Pancreas (tissue), 10 donors: ENCODE data around the gene PLAA. TPM values are rescaled to one million over a fixed set of nuclear protein-coding genes. Genes with fewer than 3 reads are reported as not detected.

Source experiments
- ATAC-seq, 4 donors: fragments of 200-7000 bp; cut with Tn5 transposase; one replicate each; pipeline versions ENCODE4 v1.8.0 to v1.9.1; 2020; ENCODE audit warnings: mild to moderate bottlenecking in 4 of 4, moderate library complexity in 4 of 4
- DNase-seq, 6 donors: peaks; one replicate each; pipeline ENCODE4 v3.0.0-alpha.2; 2020
- FAIRE-seq: peaks from 2 replicates; lab custom pipeline; 2012; peaks lifted over from hg19 to GRCh38; lab: Jason Lieb, UNC
- H3K27ac ChIP-seq, 4 donors: fragments of 200-600 bp; sonication (generic); 1 replicate in 3 of 4; 2 replicates in 1 of 4; pipeline versions ENCODE4 v1.5.0 to v1.8.0; 2020
- H3K27me3 ChIP-seq, 4 donors: fragments of 200-600 bp; one replicate each; pipeline ENCODE4 v1.8.0; 2021
- H3K36me3 ChIP-seq, 3 donors: fragments of 200-600 bp; sonication (generic) in 1 of 3; one replicate each; pipeline versions ENCODE4 v1.5.0 to v1.8.0; 2020 to 2021
- H3K4me1 ChIP-seq, 3 donors: fragments of 200-600 bp; one replicate each; pipeline ENCODE4 v1.8.0; 2021
- H3K4me3 ChIP-seq, 4 donors: fragments of 200-600 bp; sonication (generic) in 2 of 4; one replicate each; pipeline versions ENCODE4 v1.5.0 to v1.8.0; 2020 to 2021
- H3K9me3 ChIP-seq, 4 donors: fragments of 200-600 bp; one replicate each; pipeline ENCODE4 v1.8.0; 2021
- WGBS, 2 donors: extraction: QIAGEN DNeasy Blood & Tissue Kit; methylation state at CpG; one replicate each; pipeline ENCODE4 v1.1.7; 2013; 5-methylcytosine and 5-hydroxymethylcytosine counted together
- intact Hi-C, 3 donors: fragments of 100-400 bp; cut with DNase I; formaldehyde crosslinking; loops; one replicate each; pipeline versions ENCODE4 v1.11.1 to v1.14.2; 2022
- polyA plus RNA-seq, 2 donors: library from polyadenylated mRNA; stranded (reverse); fragments of 200-250 nt; gene quantifications; one replicate each; pipeline ENCODE4 v1.2.3, GENCODE V29; 2013
- total RNA-seq, 6 donors: library from RNA; stranded (reverse); fragmentation: NEBNext Ultra II Directional in 4 of 6; extraction: Animal tissue kit (Norgen Biotek cat#: 25700) in 4 of 6; gene quantifications; one replicate each; pipeline versions ENCODE4 v1.2.1 to v1.2.4, GENCODE V29; 2021 to 2023
- TF ChIP-seq, protein P1 (sequence below), 4 donors: fragments of 200-600 bp; sonication (generic) in 3 of 4; IDR thresholded peaks; one replicate each; pipeline versions ENCODE4 v1.5.0 to v1.8.0; 2021; ENCODE audit warnings: antibody characterized with exemption in 4 of 4
- donor health status: healthy with polysubstance abuse.
- donor health status: DM: no; HTN: no; CAD: no; lungs with moderate emphysema.
- donor health status: DM: no; HTN: no; CAD: no.
- donor health status: control.
- donor health status: control.
- donor health status: Bipolar disorder and iron deficiency.
- donor health status: DM: yes; HTN: yes; CAD: no.
- donor health status: DM: no; HTN: no; CAD: no.
- donor health status: DM: no; HTN: no; CAD: no.
- donor health status: DM: yes; HTN: yes; CAD: no.

Gene PLAA
- total and polyA plus RNA-seq, 8 donors, result 4.6 to 13.8 (median 10.2) TPM

- intact Hi-C loops, result no loop called here
- TF ChIP-seq, protein P1, sequence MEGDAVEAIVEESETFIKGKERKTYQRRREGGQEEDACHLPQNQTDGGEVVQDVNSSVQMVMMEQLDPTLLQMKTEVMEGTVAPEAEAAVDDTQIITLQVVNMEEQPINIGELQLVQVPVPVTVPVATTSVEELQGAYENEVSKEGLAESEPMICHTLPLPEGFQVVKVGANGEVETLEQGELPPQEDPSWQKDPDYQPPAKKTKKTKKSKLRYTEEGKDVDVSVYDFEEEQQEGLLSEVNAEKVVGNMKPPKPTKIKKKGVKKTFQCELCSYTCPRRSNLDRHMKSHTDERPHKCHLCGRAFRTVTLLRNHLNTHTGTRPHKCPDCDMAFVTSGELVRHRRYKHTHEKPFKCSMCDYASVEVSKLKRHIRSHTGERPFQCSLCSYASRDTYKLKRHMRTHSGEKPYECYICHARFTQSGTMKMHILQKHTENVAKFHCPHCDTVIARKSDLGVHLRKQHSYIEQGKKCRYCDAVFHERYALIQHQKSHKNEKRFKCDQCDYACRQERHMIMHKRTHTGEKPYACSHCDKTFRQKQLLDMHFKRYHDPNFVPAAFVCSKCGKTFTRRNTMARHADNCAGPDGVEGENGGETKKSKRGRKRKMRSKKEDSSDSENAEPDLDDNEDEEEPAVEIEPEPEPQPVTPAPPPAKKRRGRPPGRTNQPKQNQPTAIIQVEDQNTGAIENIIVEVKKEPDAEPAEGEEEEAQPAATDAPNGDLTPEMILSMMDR (IDR thresholded peaks at IDR 0.05), result no peak
- DNase-seq, result peak; percentile 94 to 99 (median 96)
- FAIRE-seq, result peak; percentile 83
- H3K36me3 ChIP-seq, result no peaks in the 10 kb centered on the region
- H3K4me1 ChIP-seq, result peaks cover 0 to 4% (median 0%) of the 10 kb centered on the region in 3 donors
- no peaks in the 10 kb centered on the region for H3K27me3 ChIP-seq
- WGBS, 2 donors, result 0% methylated on average over 52 to 53 of the region's 53 CpGs
- H3K9me3 ChIP-seq, result no peaks in the 10 kb centered on the region
- H3K27ac ChIP-seq, result peak within 1 kb of the TSS; percentile 51 to 92 (median 84)
- peak within 1 kb of the TSS; percentile 24 to 59 (median 42) for H3K4me3 ChIP-seq
- peak; percentile 100 for ATAC-seq
Measured at GRCh38 chr9:26955921-26956859, 9.1 kb upstream of the PLAA start, which contains the start of gene IFT74. TSS of gene IFT74 (plus strand) at chr9:26956412. CDS start at chr9:26961968, 5,556 bp downstream.

DNA sequence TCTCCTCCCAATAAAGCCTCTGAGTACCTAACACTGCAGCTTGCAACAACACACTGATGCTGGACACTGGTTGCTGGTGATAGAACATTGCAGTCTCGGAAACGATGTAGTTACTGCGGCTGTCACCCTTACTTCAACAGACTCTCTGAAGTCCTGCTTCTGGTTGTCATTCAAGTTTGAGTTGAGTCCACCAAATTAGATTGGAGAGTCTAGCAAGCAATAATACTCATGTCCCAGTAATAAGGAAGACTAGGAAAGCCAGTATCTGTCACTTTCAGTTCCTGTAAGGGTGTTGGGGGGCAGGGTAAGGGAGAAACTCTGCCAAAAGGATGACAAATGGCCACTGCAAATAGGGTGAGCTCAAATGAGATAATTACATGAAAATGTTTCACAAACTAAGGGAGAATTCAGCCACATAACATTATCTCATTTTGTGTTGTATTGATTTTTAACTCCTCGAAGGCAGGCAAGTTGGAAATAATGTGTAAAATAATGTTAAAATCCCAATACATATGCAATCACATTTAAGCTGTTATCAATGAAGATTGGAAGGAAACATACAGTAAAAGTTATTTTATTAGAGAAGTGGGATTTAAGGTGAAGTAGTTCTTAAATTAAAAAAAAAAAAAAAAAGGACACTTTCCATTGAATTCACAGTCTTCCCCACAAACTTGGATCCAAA, 8.3 kb upstream of the PLAA start:
- Histone ChIP-seq H3K4me1 (peaks cover 0 to 4% (median 0%) of the 10 kb centered on the region in 3 donors), H3K27ac (peak overlapping the region; percentile 51 to 92 (median 84)), H3K4me3 (peak overlapping the region; percentile 13 to 59 (median 42)), H3K27me3 (no peaks in the 10 kb centered on the region), H3K36me3 (no peaks in the 10 kb centered on the region), H3K9me3 (no peaks in the 10 kb centered on the region)
- intact Hi-C loops, result no loop called here
- peak in 3 of 4 donors; percentile 39 to 74 (median 50) for ATAC-seq
- DNase-seq, result no peak
- TF ChIP-seq, protein P1 (IDR thresholded peaks at IDR 0.05), result no peak
- no peak for FAIRE-seq
- WGBS, 2 donors, result 24 to 33% methylated on average over 4 of the region's 4 CpGs

- intact Hi-C loops, result no loop called here
- TF ChIP-seq, protein P1 (IDR thresholded peaks at IDR 0.05), result no peak
- H3K4me3 ChIP-seq, result no peak overlapping the region
- ATAC-seq (no peak), DNase-seq (no peak), FAIRE-seq (no peak)
- H3K27me3 ChIP-seq, result no peaks in the 10 kb centered on the region
- peak overlapping the region in 1 of 4 donors; percentile 86 for H3K27ac ChIP-seq
- WGBS, 2 donors, result 69 to 81% methylated on average over 3 of the region's 3 CpGs
- no peaks in the 10 kb centered on the region for H3K36me3 ChIP-seq
- H3K4me1 ChIP-seq, result peaks cover 0 to 4% (median 0%) of the 10 kb centered on the region in 3 donors
- H3K9me3 ChIP-seq, result no peaks in the 10 kb centered on the region
Measured at GRCh38 chr9:26954050-26954508, 7.0 kb upstream of the PLAA start.

DNA sequence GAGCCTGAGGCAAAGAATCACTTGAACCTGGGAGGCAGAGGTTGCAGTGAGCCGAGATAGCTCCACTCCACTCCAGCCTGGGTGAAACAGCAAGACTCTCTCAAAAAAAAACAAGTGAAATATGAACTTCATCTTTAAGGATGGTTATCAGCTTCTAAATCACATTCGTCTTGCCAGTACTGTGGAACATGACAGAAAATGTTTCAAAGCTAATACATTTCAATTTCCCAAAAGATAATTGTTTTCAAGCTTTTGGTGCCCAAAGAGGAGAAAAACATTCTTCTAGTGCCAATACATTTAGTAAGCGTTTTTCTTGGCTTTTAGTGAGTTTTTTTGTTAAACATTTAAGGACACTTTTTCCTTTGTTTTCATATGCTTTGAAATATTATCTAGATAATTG, 4.8 kb upstream of the PLAA start:
- TF ChIP-seq, protein P1 (IDR thresholded peaks at IDR 0.05), result no peak
- DNase-seq, result no peak
- no peaks in the 10 kb centered on the region for H3K36me3 ChIP-seq
- no peak overlapping the region for H3K4me3 ChIP-seq
- no peaks in the 10 kb centered on the region for H3K9me3 ChIP-seq
- no peak for ATAC-seq
- 67 to 80% methylated on average over 3 of the region's 3 CpGs for WGBS, 2 donors
- intact Hi-C loops, result no loop called here
- no peaks in the 10 kb centered on the region for H3K27me3 ChIP-seq
- no peak overlapping the region for H3K27ac ChIP-seq
- FAIRE-seq, result no peak
- H3K4me1 ChIP-seq, result peaks cover 0 to 6% (median 5%) of the 10 kb centered on the region in 3 donors
